Breast epithelium (tissue), 3 donors: ENCODE data around the gene RPS21.

Experiments
- POLR2A ChIP-seq: fragments of 450-650 bp; IDR thresholded peaks from one replicate; pipeline ENCODE4 v1.6.1; 2016; ENCODE audit warnings: antibody characterized with exemption, mild to moderate bottlenecking, moderate library complexity
- POLR2AphosphoS5 ChIP-seq, 3 donors: sonication (generic); formaldehyde crosslinking; IDR thresholded peaks; one replicate each; pipeline ENCODE4 v1.6.1; 2017; ENCODE audit warnings: antibody characterized with exemption in 3 of 3
- TF ChIP-seq, protein P1 (sequence below), 3 donors: fragments of 450-650 bp; IDR thresholded peaks; one replicate each; pipeline ENCODE4 v1.5.1; 2016 to 2017; ENCODE audit warnings: antibody characterized with exemption in 3 of 3, mild to moderate bottlenecking in 3 of 3, moderate library complexity in 3 of 3

DNA sequence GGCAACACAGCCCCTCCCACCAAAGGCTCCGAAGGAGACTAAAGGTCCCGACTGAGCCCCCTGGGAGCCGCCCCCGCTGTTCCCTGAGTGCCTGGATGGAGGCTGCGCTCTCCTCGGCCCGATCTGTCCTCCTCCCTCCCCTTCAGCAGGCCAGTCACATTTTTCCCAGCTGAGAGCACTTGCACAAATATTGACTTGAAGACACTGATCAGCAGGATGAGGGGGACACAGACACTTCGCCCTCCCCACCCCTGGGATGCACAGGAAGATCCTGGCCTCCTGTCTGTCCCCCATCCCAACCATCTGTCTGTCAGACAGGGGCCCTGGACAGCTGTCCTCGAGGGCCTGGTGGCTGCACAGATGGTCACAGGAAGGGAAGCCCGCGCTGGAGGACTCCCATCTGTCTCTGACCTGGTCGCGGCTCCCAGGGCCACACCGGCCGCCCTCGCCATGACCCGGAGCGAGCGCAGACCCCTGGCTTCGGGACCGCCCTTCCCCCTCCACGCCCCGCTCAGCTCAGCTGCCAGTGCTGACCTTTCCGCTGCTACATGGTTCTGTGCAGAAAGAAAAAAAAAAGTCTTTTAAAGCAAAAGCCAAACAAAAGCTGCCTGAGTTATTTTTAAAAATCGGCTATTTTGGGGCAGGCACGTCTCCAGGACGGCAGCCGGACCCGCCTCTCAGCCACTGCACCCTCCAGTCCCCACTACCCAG, 30.9 kb upstream of the RPS21 start:
- TF ChIP-seq, protein P1, sequence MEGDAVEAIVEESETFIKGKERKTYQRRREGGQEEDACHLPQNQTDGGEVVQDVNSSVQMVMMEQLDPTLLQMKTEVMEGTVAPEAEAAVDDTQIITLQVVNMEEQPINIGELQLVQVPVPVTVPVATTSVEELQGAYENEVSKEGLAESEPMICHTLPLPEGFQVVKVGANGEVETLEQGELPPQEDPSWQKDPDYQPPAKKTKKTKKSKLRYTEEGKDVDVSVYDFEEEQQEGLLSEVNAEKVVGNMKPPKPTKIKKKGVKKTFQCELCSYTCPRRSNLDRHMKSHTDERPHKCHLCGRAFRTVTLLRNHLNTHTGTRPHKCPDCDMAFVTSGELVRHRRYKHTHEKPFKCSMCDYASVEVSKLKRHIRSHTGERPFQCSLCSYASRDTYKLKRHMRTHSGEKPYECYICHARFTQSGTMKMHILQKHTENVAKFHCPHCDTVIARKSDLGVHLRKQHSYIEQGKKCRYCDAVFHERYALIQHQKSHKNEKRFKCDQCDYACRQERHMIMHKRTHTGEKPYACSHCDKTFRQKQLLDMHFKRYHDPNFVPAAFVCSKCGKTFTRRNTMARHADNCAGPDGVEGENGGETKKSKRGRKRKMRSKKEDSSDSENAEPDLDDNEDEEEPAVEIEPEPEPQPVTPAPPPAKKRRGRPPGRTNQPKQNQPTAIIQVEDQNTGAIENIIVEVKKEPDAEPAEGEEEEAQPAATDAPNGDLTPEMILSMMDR (IDR thresholded peaks at IDR 0.05) = no peak
- no peak for TF ChIP-seq POLR2A
- no peak for TF ChIP-seq POLR2AphosphoS5 (IDR thresholded peaks at IDR 0.05)
